Breast epithelium (tissue), 4 donors: ENCODE results near the gene SLC17A8. TPM values are rescaled to one million over a fixed set of nuclear protein-coding genes. Genes with fewer than 3 reads are reported as not detected.

Source experiments
- DNase-seq, 2 donors: peaks; one replicate each; pipeline ENCODE4 v3.0.0-alpha.2; 2019; ENCODE audit warnings: low spot score in 2 of 2
- H3K27ac ChIP-seq, 2 donors: fragments of 200-600 bp; sonication (generic) in 1 of 2; one replicate each; pipeline ENCODE4 v1.5.1; 2016 to 2019; ENCODE audit warnings: mild to moderate bottlenecking in 1 of 2
- H3K27me3 ChIP-seq, 2 donors: fragments of 200-600 bp; sonication (generic) in 1 of 2; one replicate each; pipeline versions ENCODE4 v1.5.1 to v1.6.0; 2017 to 2019; ENCODE audit warnings: control low read depth in 1 of 2, mild to moderate bottlenecking in 1 of 2
- H3K36me3 ChIP-seq: fragments of 200-600 bp; one replicate; pipeline ENCODE4 v1.5.1; 2019
- H3K4me1 ChIP-seq, 2 donors: fragments of 200-600 bp; sonication (generic); one replicate each; pipeline ENCODE4 v1.5.1; 2016 to 2019; ENCODE audit warnings: control low read depth in 1 of 2
- H3K4me3 ChIP-seq, 3 donors: fragments of 200-600 bp; sonication (generic); 1 replicate in 2 of 3; 2 replicates in 1 of 3; pipeline ENCODE4 v1.5.1; 2016 to 2019; ENCODE audit warnings: mild to moderate bottlenecking in 3 of 3, moderate library complexity in 2 of 3
- H3K9me3 ChIP-seq, 2 donors: fragments of 200-600 bp; sonication (generic) in 1 of 2; one replicate each; pipeline ENCODE4 v1.5.1; 2016 to 2019; ENCODE audit warnings: control low read depth in 1 of 2
- CTCF ChIP-seq, 3 donors: fragments of 450-650 bp; IDR thresholded peaks; one replicate each; pipeline ENCODE4 v1.5.1; 2016 to 2017; ENCODE audit warnings: antibody characterized with exemption in 3 of 3, mild to moderate bottlenecking in 3 of 3, moderate library complexity in 3 of 3
- POLR2A ChIP-seq: fragments of 450-650 bp; IDR thresholded peaks from one replicate; pipeline ENCODE4 v1.6.1; 2016; ENCODE audit warnings: antibody characterized with exemption, mild to moderate bottlenecking, moderate library complexity
- POLR2AphosphoS5 ChIP-seq, 3 donors: sonication (generic); formaldehyde crosslinking; IDR thresholded peaks; one replicate each; pipeline ENCODE4 v1.6.1; 2017; ENCODE audit warnings: antibody characterized with exemption in 3 of 3
- intact Hi-C: fragments of 100-400 bp; cut with DNase I; formaldehyde crosslinking; loops from one replicate; pipeline ENCODE4 v1.15.1; 2023; ENCODE audit warnings: low total_unique reads
- total RNA-seq, 3 donors: library from RNA; depleted of rRNA; stranded (reverse); fragments of >200 nt; gene quantifications; one replicate each; pipeline ENCODE4 v1.1.0, GENCODE V29; 2016

Gene SLC17A8
- total RNA-seq, 3 donors from 2014 or later, result not detected

- no peak for DNase-seq
- TF ChIP-seq POLR2AphosphoS5 (IDR thresholded peaks at IDR 0.05) (no peak), CTCF (IDR thresholded peaks at IDR 0.05) (no peak), POLR2A (no peak)
- H3K36me3 ChIP-seq, result no peaks in the 10 kb centered on the region
- H3K4me3 ChIP-seq, result no peak overlapping the region
- H3K9me3 ChIP-seq, result no peaks in the 10 kb centered on the region
- no peak overlapping the region for H3K27ac ChIP-seq
- H3K27me3 ChIP-seq, result no peaks in the 10 kb centered on the region
- intact Hi-C loops, result no loop called here
- no peaks in the 10 kb centered on the region for H3K4me1 ChIP-seq
These were observed 27.0 kb downstream of the SLC17A8 start for GRCh38 chr12:100383586-100384558.

GRCh38 chr12:100384559-100384935, 27.7 kb downstream of the SLC17A8 start:
- Histone ChIP-seq H3K4me3 (no peak overlapping the region), H3K4me1 (no peaks in the 10 kb centered on the region), H3K9me3 (no peaks in the 10 kb centered on the region), H3K27ac (no peak overlapping the region), H3K27me3 (no peaks in the 10 kb centered on the region), H3K36me3 (no peaks in the 10 kb centered on the region)
- no peak for DNase-seq
- intact Hi-C loops, result no loop called here
- no peak for TF ChIP-seq POLR2AphosphoS5 (IDR thresholded peaks at IDR 0.05)
- TF ChIP-seq CTCF (IDR thresholded peaks at IDR 0.05), result no peak
- no peak for TF ChIP-seq POLR2A

- Histone ChIP-seq H3K27me3 (no peaks in the 10 kb centered on the region), H3K4me3 (no peak overlapping the region), H3K4me1 (no peaks in the 10 kb centered on the region), H3K27ac (no peak overlapping the region), H3K36me3 (no peaks in the 10 kb centered on the region), H3K9me3 (no peaks in the 10 kb centered on the region)
- no peak for TF ChIP-seq POLR2AphosphoS5 (IDR thresholded peaks at IDR 0.05)
- no peak for TF ChIP-seq CTCF (IDR thresholded peaks at IDR 0.05)
- TF ChIP-seq POLR2A, result no peak
- no peak for DNase-seq
- intact Hi-C loops, result no loop called here
These were observed 31.5 kb downstream of the SLC17A8 start for GRCh38 chr12:100388382-100388781.

GRCh38 chr12:100391856-100392255, 35.0 kb downstream of the SLC17A8 start:
- Histone ChIP-seq H3K27ac (no peak overlapping the region), H3K27me3 (no peaks in the 10 kb centered on the region), H3K4me1 (no peaks in the 10 kb centered on the region), H3K4me3 (no peak overlapping the region), H3K9me3 (no peaks in the 10 kb centered on the region), H3K36me3 (no peaks in the 10 kb centered on the region)
- no peak for DNase-seq
- intact Hi-C loops, result no loop called here
- TF ChIP-seq POLR2AphosphoS5 (IDR thresholded peaks at IDR 0.05) (no peak), POLR2A (no peak), CTCF (IDR thresholded peaks at IDR 0.05) (no peak)

- H3K9me3 ChIP-seq, result no peaks in the 10 kb centered on the region
- no peaks in the 10 kb centered on the region for H3K36me3 ChIP-seq
- H3K27ac ChIP-seq, result no peak overlapping the region
- H3K27me3 ChIP-seq, result no peaks in the 10 kb centered on the region
- no peak for DNase-seq
- H3K4me3 ChIP-seq, result no peak overlapping the region
- H3K4me1 ChIP-seq, result no peaks in the 10 kb centered on the region
- TF ChIP-seq POLR2AphosphoS5 (IDR thresholded peaks at IDR 0.05), result no peak
- intact Hi-C loops, result no loop called here
These were observed 36.3 kb downstream of the SLC17A8 start for GRCh38 chr12:100393200-100393599.
